Naive thymus-derived CD8-positive, alpha-beta T cell (primary cell): Measurements from ENCODE around the gene P3H4. TPM values are rescaled to one million over a fixed set of nuclear protein-coding genes. Genes with fewer than 3 reads are reported as not detected.

Experiments
- ATAC-seq, 2 donors: fragments of 150-1000 bp; cut with Tn5 transposase in 1 of 2; sonication (Bioruptor Pico), chemical (Tn5 transposase) in 1 of 2; 1 replicate in 1 of 2; 2 replicates in 1 of 2; pipeline ENCODE4 v1.10.0; 2021; ENCODE audit warnings: mild to moderate bottlenecking in 2 of 2, moderate library complexity in 2 of 2
- POLR2A ChIA-PET: fragments of 350-600 bp; sonication (Branson Sonifier 250); formaldehyde crosslinking; loops from one replicate; lab custom pipeline; 2021; ENCODE audit warnings: antibody characterized with exemption; lab: Charles Lee
- DNase-seq, 10 donors: peaks; one replicate each; pipeline versions ENCODE4 v3.0.0 to v3.0.0-alpha.2; 2020 to 2022
- H3K27ac Mint-ChIP-seq, 10 donors: one replicate each; pipeline ENCODE4 v1.8.0; 2020 to 2022; ENCODE audit warnings: mild to moderate bottlenecking in 10 of 10, mixed read lengths in 10 of 10, moderate library complexity in 4 of 10, inconsistent platforms in 1 of 10
- H3K27me3 Mint-ChIP-seq, 5 donors: one replicate each; pipeline ENCODE4 v1.8.0; 2021 to 2022; ENCODE audit warnings: mixed read lengths in 5 of 5
- H3K36me3 Mint-ChIP-seq, 3 donors: one replicate each; pipeline ENCODE4 v1.8.0; 2020 to 2022; ENCODE audit warnings: mixed read lengths in 3 of 3, mild to moderate bottlenecking in 2 of 3, inconsistent platforms in 1 of 3
- H3K4me1 Mint-ChIP-seq, 4 donors: one replicate each; pipeline ENCODE4 v1.8.0; 2021 to 2022; ENCODE audit warnings: mixed read lengths in 4 of 4
- H3K4me3 Mint-ChIP-seq, 10 donors: one replicate each; pipeline ENCODE4 v1.8.0; 2020 to 2022; ENCODE audit warnings: mild to moderate bottlenecking in 10 of 10, mixed read lengths in 10 of 10, moderate library complexity in 6 of 10, inconsistent platforms in 1 of 10
- H3K9me3 Mint-ChIP-seq, 9 donors: one replicate each; pipeline ENCODE4 v1.8.0; 2020 to 2022; ENCODE audit warnings: mixed read lengths in 9 of 9, mild to moderate bottlenecking in 3 of 9, inconsistent platforms in 1 of 9, moderate library complexity in 1 of 9
- polyA plus RNA-seq, 3 donors: library from polyadenylated mRNA; unstranded; fragments of 300-500 nt; fragmentation: Illumina TruSeq; gene quantifications; one replicate each; pipeline ENCODE4 v1.2.3, GENCODE V29; 2021
- total RNA-seq, 8 experiments: library from RNA in 2 of 8; stranded (reverse) in 2 of 8; gene quantifications; one replicate each; pipeline ENCODE4 v1.2.3 and lab custom pipeline; 2021 to 2026

Gene P3H4
- total and polyA plus RNA-seq, 5 experiments from 2014 or later = 4.0 to 6.2 (median 5.8) TPM

DNA sequence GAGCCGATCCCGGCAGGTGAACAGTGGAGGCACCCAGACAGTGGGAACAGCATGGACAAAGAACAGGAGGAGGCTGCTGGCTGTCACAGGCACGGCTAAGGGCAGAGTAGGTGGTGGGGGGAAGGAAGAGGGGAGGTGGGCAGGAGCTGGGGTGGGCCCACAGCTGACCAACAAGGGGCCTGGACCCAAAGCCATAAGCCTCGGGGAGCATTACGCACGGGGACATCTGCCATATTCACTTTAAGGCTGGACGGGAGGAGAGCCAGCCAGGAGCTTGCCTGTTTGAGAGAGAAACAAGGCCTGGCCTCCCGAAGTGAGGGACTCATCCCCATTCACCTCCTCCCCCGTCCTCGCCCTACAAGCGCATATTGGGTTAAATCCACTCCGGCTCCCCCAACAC lies 57.7 kb downstream of the P3H4 start:
- no peak overlapping the region for H3K27ac Mint-ChIP-seq
- H3K4me3 Mint-ChIP-seq = no peak overlapping the region
- H3K4me1 Mint-ChIP-seq = no peaks in the 10 kb centered on the region
- no peaks in the 10 kb centered on the region for H3K36me3 Mint-ChIP-seq
- H3K27me3 Mint-ChIP-seq = no peaks in the 10 kb centered on the region
- DNase-seq (no peak), ATAC-seq (no peak)
- POLR2A ChIA-PET = no interaction called here
- H3K9me3 Mint-ChIP-seq = no peaks in the 10 kb centered on the region

Other genes starting within 250 kb of the P3H4 start
- not detected for gene KRT9, start 239.9 kb downstream of the P3H4 start, total RNA-seq
- not detected for gene KRT9, start 239.9 kb downstream of the P3H4 start, polyA plus RNA-seq
- gene KRT14, start 225.1 kb downstream of the P3H4 start, total RNA-seq = not detected
- not detected for gene KRT14, start 225.1 kb downstream of the P3H4 start, polyA plus RNA-seq
- gene KRT16, start 199.2 kb downstream of the P3H4 start, total RNA-seq = not detected
- gene KRT16, start 199.2 kb downstream of the P3H4 start, polyA plus RNA-seq = not detected
- not detected for gene KRT17, start 187.4 kb downstream of the P3H4 start, total RNA-seq
- not detected for gene KRT17, start 187.4 kb downstream of the P3H4 start, polyA plus RNA-seq
- 1,000 to 10,000 TPM; 1,007 to 1,051 TPM for gene EIF1, start 123.1 kb downstream of the P3H4 start, total RNA-seq
- 1,000 to 10,000 TPM; 1,100 to 1,335 (median 1,160) TPM for gene EIF1, start 123.1 kb downstream of the P3H4 start, polyA plus RNA-seq
- not detected for gene GAST, start 99.6 kb downstream of the P3H4 start, total RNA-seq
- gene GAST, start 99.6 kb downstream of the P3H4 start, polyA plus RNA-seq = not detected
- gene HAP1, start 77.3 kb downstream of the P3H4 start, total RNA-seq = under 1 TPM in 1 of 2 experiments, not detected in 1; 0.11 TPM
- gene HAP1, start 77.3 kb downstream of the P3H4 start, polyA plus RNA-seq = not detected
- gene JUP, start 25.2 kb downstream of the P3H4 start, total RNA-seq = 1 to 10 TPM; 4.0 to 4.7 TPM
- under 1 TPM; 0.14 to 0.55 (median 0.30) TPM for gene JUP, start 25.2 kb downstream of the P3H4 start, polyA plus RNA-seq
- not detected for gene FKBP10, start 1.1 kb upstream of the P3H4 start, total RNA-seq
- gene FKBP10, start 1.1 kb upstream of the P3H4 start, polyA plus RNA-seq = not detected
- gene NT5C3B, start 24.3 kb upstream of the P3H4 start, total RNA-seq = 10 to 100 TPM; 51.3 to 54.0 TPM
- gene NT5C3B, start 24.3 kb upstream of the P3H4 start, polyA plus RNA-seq = 10 to 100 TPM; 38.4 to 64.7 (median 41.5) TPM
- gene KLHL10, start 25.9 kb upstream of the P3H4 start, total RNA-seq = not detected
- under 1 TPM in 1 of 3 donors, not detected in 2; 0.09 TPM for gene KLHL10, start 25.9 kb upstream of the P3H4 start, polyA plus RNA-seq
- gene KLHL11, start 53.5 kb upstream of the P3H4 start, total RNA-seq = 10 to 100 TPM; 21.6 to 22.6 TPM
- 1 to 10 TPM; 5.0 to 6.3 (median 5.4) TPM for gene KLHL11, start 53.5 kb upstream of the P3H4 start, polyA plus RNA-seq
- 10 to 100 TPM; 69.9 to 79.3 TPM for gene ACLY, start 107.0 kb upstream of the P3H4 start, total RNA-seq
- 10 to 100 TPM; 42.7 to 61.3 (median 50.1) TPM for gene ACLY, start 107.0 kb upstream of the P3H4 start, polyA plus RNA-seq
- gene ODAD4, start 118.7 kb upstream of the P3H4 start, total RNA-seq = not detected
- under 1 TPM in 2 of 3 donors, not detected in 1; 0.08 to 0.09 TPM for gene ODAD4, start 118.7 kb upstream of the P3H4 start, polyA plus RNA-seq
- 10 to 100 TPM; 30.6 to 34.1 TPM for gene CNP, start 154.8 kb upstream of the P3H4 start, total RNA-seq
- gene CNP, start 154.8 kb upstream of the P3H4 start, polyA plus RNA-seq = 10 to 100 TPM; 27.0 to 33.6 (median 27.5) TPM
- 100 to 1,000 TPM; 118 to 129 TPM for gene DNAJC7, start 205.5 kb upstream of the P3H4 start, total RNA-seq
- gene DNAJC7, start 205.5 kb upstream of the P3H4 start, polyA plus RNA-seq = 10 to 100 TPM; 63.6 to 70.1 (median 66.2) TPM
- gene NKIRAS2, start 208.1 kb upstream of the P3H4 start, total RNA-seq = 10 to 100 TPM; 19.1 to 19.2 TPM
- gene NKIRAS2, start 208.1 kb upstream of the P3H4 start, polyA plus RNA-seq = 10 to 100 TPM; 20.5 to 30.2 (median 21.9) TPM
- under 1 TPM; 0.52 to 0.94 TPM for gene C17orf113, start 238.7 kb upstream of the P3H4 start, total RNA-seq
- under 1 TPM; 0.09 to 0.33 (median 0.13) TPM for gene C17orf113, start 238.7 kb upstream of the P3H4 start, polyA plus RNA-seq